Lung (tissue), 12 donors: Measurements from ENCODE around the gene SNX25. TPM values are rescaled to one million over a fixed set of nuclear protein-coding genes. Genes with fewer than 3 reads are reported as not detected.

Source experiments
- ATAC-seq: fragments of 200-7000 bp; cut with Tn5 transposase; one replicate; pipeline ENCODE4 v1.9.1; 2020; ENCODE audit warnings: moderate number of reproducible peaks; ENCODE audit not compliant: insufficient read depth, low FRiP score
- DNase-seq, 3 donors: peaks; one replicate each; pipeline ENCODE4 v3.0.0-alpha.2; 2013 to 2017
- H3K27ac ChIP-seq, 2 donors: one replicate each; pipeline ENCODE4 v1.5.1; 2013; ENCODE audit warnings: mild to moderate bottlenecking in 2 of 2, moderate library complexity in 2 of 2, control low read depth in 1 of 2, inconsistent platforms in 1 of 2, low read depth in 1 of 2, low read length in 1 of 2
- H3K27me3 ChIP-seq, 3 donors: one replicate each; pipeline ENCODE4 v1.5.1; 2013; ENCODE audit warnings: low read length in 2 of 3; ENCODE audit not compliant: control insufficient read depth in 3 of 3, insufficient read depth in 3 of 3
- H3K36me3 ChIP-seq, 4 donors: one replicate each; pipeline ENCODE4 v1.5.1; 2013; ENCODE audit warnings: low read length in 4 of 4, mild to moderate bottlenecking in 1 of 4, moderate library complexity in 1 of 4; ENCODE audit not compliant: control insufficient read depth in 4 of 4, insufficient read depth in 4 of 4
- H3K4me1 ChIP-seq, 5 donors: one replicate each; pipeline ENCODE4 v1.5.1; 2013; ENCODE audit warnings: low read length in 5 of 5, mild to moderate bottlenecking in 2 of 5, moderate library complexity in 1 of 5; ENCODE audit not compliant: control insufficient read depth in 5 of 5, insufficient read depth in 5 of 5
- H3K4me3 ChIP-seq: one replicate; pipeline ENCODE4 v1.5.1; 2013; ENCODE audit warnings: mild to moderate bottlenecking, control low read depth, moderate library complexity
- H3K9ac ChIP-seq, 2 donors: one replicate each; pipeline ENCODE4 v1.5.1; 2013; ENCODE audit warnings: low read length in 2 of 2, control low read depth in 1 of 2; ENCODE audit not compliant: insufficient read depth in 1 of 2
- H3K9me3 ChIP-seq, 4 donors: one replicate each; pipeline ENCODE4 v1.5.1; 2013; ENCODE audit warnings: low read length in 3 of 4, mild to moderate bottlenecking in 1 of 4, moderate library complexity in 1 of 4; ENCODE audit not compliant: control insufficient read depth in 4 of 4, insufficient read depth in 3 of 4
- CTCF ChIP-seq: IDR thresholded peaks from 2 replicates; pipeline ENCODE4 v1.5.1; 2012; ENCODE audit warnings: mild to moderate bottlenecking; ENCODE audit errors: control extremely low read depth, extremely low read depth
- WGBS, 2 donors: extraction: QIAGEN DNeasy Blood & Tissue Kit; methylation state at CpG; one replicate each; pipeline ENCODE4 v1.1.7; 2013; 5-methylcytosine and 5-hydroxymethylcytosine counted together
- polyA plus RNA-seq, 2 donors: library from polyadenylated mRNA; stranded (reverse); fragments of 200-250 nt; gene quantifications; one replicate each; pipeline ENCODE4 v1.2.1, GENCODE V29; 2013
- total RNA-seq, 2 donors: library from RNA; depleted of rRNA in 1 of 2; stranded (reverse); fragments of >200 nt in 1 of 2; gene quantifications; one replicate each; pipeline ENCODE4 v1.2.1, GENCODE V29; 2014 to 2021
- donor health status: control.
- donor health status: control.
- donor health status: Bipolar disorder and iron deficiency.
- donor health status: healthy.
- donor health status: DM: yes; HTN: yes; CAD: no.

The SNX25 gene
- total and polyA plus RNA-seq, 4 donors = 16.8 to 95.4 (median 49.3) TPM

GRCh38 chr4:185190306-185190856 is 19.0 kb upstream of the SNX25 start:
- Histone ChIP-seq H3K9ac (no peak overlapping the region), H3K4me1 (peaks cover 0 to 2% (median 0%) of the 10 kb centered on the region in 5 donors), H3K27me3 (no peaks in the 10 kb centered on the region), H3K4me3 (no peak overlapping the region), H3K9me3 (peaks cover 0 to 3% (median 0%) of the 10 kb centered on the region in 4 donors), H3K36me3 (peaks cover 9 to 21% (median 13%) of the 10 kb centered on the region in 4 donors), H3K27ac (no peak overlapping the region)
- no peak for DNase-seq
- no peak for ATAC-seq
- WGBS, 2 donors = 91 to 94% methylated on average over 6 of the region's 6 CpGs
- TF ChIP-seq CTCF = no peak

- DNase-seq (no peak), ATAC-seq (no peak)
- whole genome bisulfite sequencing, 2 donors = 48 to 77% methylated on average over 1 of the region's 1 CpG
- peaks cover 0 to 2% (median 0%) of the 10 kb centered on the region in 5 donors for H3K4me1 ChIP-seq
- no peak for TF ChIP-seq CTCF
- peaks cover 9 to 17% (median 10%) of the 10 kb centered on the region in 4 donors for H3K36me3 ChIP-seq
- no peaks in the 10 kb centered on the region for H3K27me3 ChIP-seq
- no peak overlapping the region for H3K27ac ChIP-seq
- no peak overlapping the region for H3K9ac ChIP-seq
- peaks cover 0 to 3% (median 0%) of the 10 kb centered on the region in 4 donors for H3K9me3 ChIP-seq
- H3K4me3 ChIP-seq = no peak overlapping the region
These were observed 17.3 kb upstream of the SNX25 start for GRCh38 chr4:185192059-185192458.

GRCh38 chr4:185194924-185195888 is 14.2 kb upstream of the SNX25 start:
- no peak for DNase-seq
- no peak for TF ChIP-seq CTCF
- no peak overlapping the region for H3K9ac ChIP-seq
- 80 to 86% methylated on average over 9 of the region's 9 CpGs for WGBS, 2 donors
- no peak overlapping the region for H3K27ac ChIP-seq
- H3K36me3 ChIP-seq = peaks cover 0 to 6% (median 3%) of the 10 kb centered on the region in 4 donors
- no peaks in the 10 kb centered on the region for H3K27me3 ChIP-seq
- ATAC-seq = no peak
- H3K4me3 ChIP-seq = no peak overlapping the region
- H3K4me1 ChIP-seq = peaks cover 0 to 2% (median 0%) of the 10 kb centered on the region in 5 donors
- peaks cover 0 to 3% (median 0%) of the 10 kb centered on the region in 4 donors for H3K9me3 ChIP-seq
